ENCODE data around the gene PDE3B.

GRCh38 chr11:14746857-14747395 lies 103.3 kb downstream of the PDE3B start:
- no peak for TF ChIP-seq CTCF (IDR thresholded peaks at IDR 0.05; ENCODE audit: low read depth, low read length)
- no peak for TF ChIP-seq EZH2phosphoT487 (IDR thresholded peaks at IDR 0.05; ENCODE audit: low read depth)
